ENCODE measurements around the gene ETFDH. TPM values are rescaled to one million over a fixed set of nuclear protein-coding genes. Genes with fewer than 3 reads are reported as not detected.
A peak's percentile ranks its signal among the peaks of the same experiment; 100 is the strongest.
"Not testable (repeated sequence)": the region's sequence is repeated elsewhere in the genome, so short reads cannot be mapped to it uniquely, and the experiment has no call there.

ETFDH gene
- total RNA-seq, 3 donors from 2014 or later (not counting 1 experiment from before 2014, with no cell fraction given): 20.3 to 36.7 (median 22.2) TPM

DNA sequence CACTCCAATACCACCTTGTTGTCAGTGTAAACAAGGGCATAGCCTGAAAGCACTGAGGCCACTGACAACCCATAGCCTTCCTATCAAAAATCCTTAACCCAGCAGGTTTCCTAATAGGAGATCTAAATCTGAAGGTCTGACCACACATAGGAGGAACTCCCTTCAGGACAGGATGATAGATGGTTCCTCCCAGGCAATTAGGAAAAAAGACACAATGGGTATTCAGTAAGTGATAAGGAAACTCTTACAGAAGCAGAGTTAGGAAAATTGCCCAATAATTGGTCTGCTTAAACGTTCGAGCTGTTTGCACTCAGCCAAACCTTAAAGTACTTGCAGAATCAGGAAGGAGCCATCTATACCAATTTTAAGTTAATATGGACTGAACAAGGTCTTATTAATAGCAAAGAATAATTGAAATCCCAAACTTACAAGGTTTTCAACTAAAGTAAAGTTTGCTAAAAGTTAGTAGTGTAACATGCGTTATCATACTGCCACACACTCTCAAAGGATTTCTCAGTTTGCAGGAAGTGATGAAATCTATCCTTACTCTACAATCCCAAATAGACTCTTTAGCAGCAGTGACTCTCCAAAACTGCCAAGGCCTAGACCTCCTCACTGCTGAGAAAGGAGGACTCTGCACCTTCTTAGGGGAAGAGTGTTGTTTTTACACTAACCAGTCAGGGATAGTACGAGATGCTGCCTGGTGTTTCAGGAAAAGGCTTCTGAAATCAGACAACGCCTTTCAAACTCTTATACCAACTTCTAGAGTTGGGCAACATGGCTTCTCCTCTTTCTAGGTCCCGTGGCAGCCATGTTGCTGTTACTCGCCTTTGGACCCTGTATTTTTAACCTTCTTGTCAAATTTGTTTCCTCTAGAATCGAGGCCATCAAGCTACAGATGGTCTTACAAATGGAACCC is 8.1 kb upstream of the ETFDH start:
- whole genome bisulfite sequencing (ENCODE audit: insufficient coverage): 82% methylated on average over 8 of the region's 8 CpGs
- H3K36me3 ChIP-seq (ENCODE audit: control insufficient read depth, insufficient read depth, low read length); H3K4me1 ChIP-seq (ENCODE audit: control insufficient read depth, insufficient read depth, low read length); H3K36me3 Mint-ChIP-seq; intact Hi-C loops (cut with micrococcal nuclease); H3K9me3 ChIP-seq (ENCODE audit: control insufficient read depth, insufficient read depth, low read length); ATAC-seq; H3K4me3 Mint-ChIP-seq; H3K27ac Mint-ChIP-seq; DNase-seq; H3K27me3 ChIP-seq (ENCODE audit: control insufficient read depth, insufficient read depth, low read length); H3K9me3 Mint-ChIP-seq; H3K27me3 Mint-ChIP-seq (ENCODE audit: low read depth in 2 of 2); H3K4me3 ChIP-seq (ENCODE audit: low read length); H3K4me1 Mint-ChIP-seq; H3K27ac ChIP-seq (ENCODE audit: low read length): not testable (repeated sequence)

DNA sequence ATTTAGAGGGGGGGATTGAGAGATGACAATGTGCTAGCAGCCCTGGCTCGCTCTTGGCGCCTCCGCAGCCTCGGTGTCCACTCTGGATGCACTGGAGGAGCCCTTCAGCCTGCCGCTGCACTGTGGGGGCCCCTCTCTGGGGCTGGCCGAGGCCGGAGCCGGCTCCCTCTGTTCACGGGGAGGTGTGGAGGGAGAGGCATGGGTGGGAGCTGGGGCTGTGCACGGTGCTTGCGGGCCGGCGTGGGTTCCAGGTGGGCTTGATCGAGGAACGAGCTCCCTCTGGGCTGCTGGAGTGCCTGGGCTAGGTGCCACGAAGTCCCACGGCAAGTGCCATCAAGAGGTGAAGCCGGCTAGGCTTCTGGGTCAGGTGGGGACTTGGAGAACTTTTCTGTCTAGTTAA is 7.3 kb upstream of the ETFDH start:
- H3K4me1 ChIP-seq (ENCODE audit: control insufficient read depth, insufficient read depth, low read length): no peaks in the 10 kb centered on the region
- ATAC-seq (no peak), DNase-seq (no peak)
- no peaks in the 10 kb centered on the region for H3K27me3 ChIP-seq (ENCODE audit: control insufficient read depth, insufficient read depth, low read length)
- H3K4me1 Mint-ChIP-seq: no peaks in the 10 kb centered on the region
- no peak overlapping the region for H3K27ac Mint-ChIP-seq
- H3K4me3 Mint-ChIP-seq: no peak overlapping the region
- no peak overlapping the region for H3K4me3 ChIP-seq (ENCODE audit: low read length)
- WGBS (ENCODE audit: insufficient coverage): 98% methylated on average over 18 of the region's 18 CpGs
- H3K9me3 ChIP-seq (ENCODE audit: control insufficient read depth, insufficient read depth, low read length): no peaks in the 10 kb centered on the region
- no peaks in the 10 kb centered on the region for H3K36me3 Mint-ChIP-seq
- TF ChIP-seq, protein P1, sequence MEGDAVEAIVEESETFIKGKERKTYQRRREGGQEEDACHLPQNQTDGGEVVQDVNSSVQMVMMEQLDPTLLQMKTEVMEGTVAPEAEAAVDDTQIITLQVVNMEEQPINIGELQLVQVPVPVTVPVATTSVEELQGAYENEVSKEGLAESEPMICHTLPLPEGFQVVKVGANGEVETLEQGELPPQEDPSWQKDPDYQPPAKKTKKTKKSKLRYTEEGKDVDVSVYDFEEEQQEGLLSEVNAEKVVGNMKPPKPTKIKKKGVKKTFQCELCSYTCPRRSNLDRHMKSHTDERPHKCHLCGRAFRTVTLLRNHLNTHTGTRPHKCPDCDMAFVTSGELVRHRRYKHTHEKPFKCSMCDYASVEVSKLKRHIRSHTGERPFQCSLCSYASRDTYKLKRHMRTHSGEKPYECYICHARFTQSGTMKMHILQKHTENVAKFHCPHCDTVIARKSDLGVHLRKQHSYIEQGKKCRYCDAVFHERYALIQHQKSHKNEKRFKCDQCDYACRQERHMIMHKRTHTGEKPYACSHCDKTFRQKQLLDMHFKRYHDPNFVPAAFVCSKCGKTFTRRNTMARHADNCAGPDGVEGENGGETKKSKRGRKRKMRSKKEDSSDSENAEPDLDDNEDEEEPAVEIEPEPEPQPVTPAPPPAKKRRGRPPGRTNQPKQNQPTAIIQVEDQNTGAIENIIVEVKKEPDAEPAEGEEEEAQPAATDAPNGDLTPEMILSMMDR (IDR thresholded peaks at IDR 0.05): no peak
- intact Hi-C loops (cut with micrococcal nuclease): no loop called here
- H3K36me3 ChIP-seq (ENCODE audit: control insufficient read depth, insufficient read depth, low read length): no peaks in the 10 kb centered on the region
- no peaks in the 10 kb centered on the region for H3K9me3 Mint-ChIP-seq
- peaks cover 0 to 2% of the 10 kb centered on the region in 2 donors for H3K27me3 Mint-ChIP-seq (ENCODE audit: low read depth in 2 of 2)
- H3K27ac ChIP-seq (ENCODE audit: low read length): no peak overlapping the region

DNA sequence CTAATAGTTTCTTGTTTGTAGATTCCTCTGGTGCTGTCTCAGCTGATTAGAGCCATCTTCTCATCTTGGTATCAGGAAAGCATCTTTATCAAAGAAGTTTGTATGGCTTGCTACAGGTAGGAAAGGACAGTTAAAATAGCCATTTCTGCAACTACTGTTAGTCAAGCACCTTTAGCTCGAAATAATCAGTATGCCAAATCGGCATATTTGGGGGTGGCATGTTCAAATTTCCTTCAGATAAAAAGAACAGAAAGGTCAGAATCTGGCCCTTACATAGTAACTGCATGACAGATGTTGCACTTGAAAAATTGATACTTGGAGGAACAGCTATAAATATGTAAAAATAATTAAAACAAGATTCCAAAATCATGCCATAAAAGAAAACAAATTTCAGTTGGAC is 5.2 kb upstream of the ETFDH start:
- Mint-ChIP-seq H3K4me1 (peaks cover 10% of the 10 kb centered on the region in 2 donors), H3K9me3 (no peaks in the 10 kb centered on the region), H3K36me3 (no peaks in the 10 kb centered on the region), H3K27me3 (ENCODE audit: low read depth in 2 of 2) (no peaks in the 10 kb centered on the region), H3K27ac (no peak overlapping the region), H3K4me3 (no peak overlapping the region)
- Histone ChIP-seq H3K4me3 (ENCODE audit: low read length) (no peak overlapping the region), H3K4me1 (ENCODE audit: control insufficient read depth, insufficient read depth, low read length) (peaks cover 7% of the 10 kb centered on the region), H3K27me3 (ENCODE audit: control insufficient read depth, insufficient read depth, low read length) (no peaks in the 10 kb centered on the region), H3K9me3 (ENCODE audit: control insufficient read depth, insufficient read depth, low read length) (no peaks in the 10 kb centered on the region), H3K36me3 (ENCODE audit: control insufficient read depth, insufficient read depth, low read length) (no peaks in the 10 kb centered on the region), H3K27ac (ENCODE audit: low read length) (no peak overlapping the region)
- intact Hi-C loops (cut with micrococcal nuclease): no loop called here
- DNase-seq (no peak), ATAC-seq (no peak)
- TF ChIP-seq, protein P1 (IDR thresholded peaks at IDR 0.05): no peak
- WGBS (ENCODE audit: insufficient coverage): 94% methylated on average over 2 of the region's 2 CpGs

DNA sequence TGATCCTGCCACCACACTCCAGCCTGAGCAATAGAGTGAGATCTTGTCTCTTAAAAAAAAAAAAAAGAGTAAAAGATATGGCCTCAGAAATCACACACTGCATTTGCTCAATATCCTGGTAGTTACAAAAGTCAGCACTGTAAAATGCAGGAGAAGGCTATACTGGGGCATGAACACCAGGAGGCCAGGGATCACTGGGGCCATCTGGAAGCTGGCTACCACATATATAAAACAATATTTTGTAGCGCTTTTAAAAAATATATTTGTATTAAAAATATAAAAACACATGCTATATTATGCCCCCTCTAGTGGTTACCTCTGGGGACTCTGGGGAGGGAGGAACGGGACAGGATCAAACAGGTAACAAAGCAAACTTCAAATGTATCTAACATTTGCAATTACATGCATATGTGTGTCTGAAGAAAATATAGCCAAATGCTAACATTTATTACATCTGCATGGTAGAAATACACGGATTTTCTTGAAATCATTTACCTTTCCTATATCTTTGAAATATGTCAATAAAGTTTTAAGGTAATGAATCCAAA is 4.4 kb upstream of the ETFDH start:
- Mint-ChIP-seq H3K4me1 (peaks cover 18 to 19% of the 10 kb centered on the region in 2 donors), H3K9me3 (no peaks in the 10 kb centered on the region), H3K27me3 (ENCODE audit: low read depth in 2 of 2) (no peaks in the 10 kb centered on the region), H3K36me3 (no peaks in the 10 kb centered on the region), H3K27ac (no peak overlapping the region), H3K4me3 (no peak overlapping the region)
- intact Hi-C loops (cut with micrococcal nuclease): no loop called here
- no peaks in the 10 kb centered on the region for H3K27me3 ChIP-seq (ENCODE audit: control insufficient read depth, insufficient read depth, low read length)
- H3K9me3 ChIP-seq (ENCODE audit: control insufficient read depth, insufficient read depth, low read length): no peaks in the 10 kb centered on the region
- ATAC-seq (no peak), DNase-seq (peak in 1 of 2 donors; percentile 61)
- no peak overlapping the region for H3K4me3 ChIP-seq (ENCODE audit: low read length)
- H3K27ac ChIP-seq (ENCODE audit: low read length): no peak overlapping the region
- peaks cover 12% of the 10 kb centered on the region for H3K4me1 ChIP-seq (ENCODE audit: control insufficient read depth, insufficient read depth, low read length)
- no peaks in the 10 kb centered on the region for H3K36me3 ChIP-seq (ENCODE audit: control insufficient read depth, insufficient read depth, low read length)
- TF ChIP-seq, protein P1 (IDR thresholded peaks at IDR 0.05): peak; percentile 23
- WGBS (ENCODE audit: insufficient coverage): no CpG with 5 or more reads among the region's 3 CpGs

Data from natural killer cell (primary cell).